Keratinocyte (primary cell): Measurements from ENCODE around the gene IL18RAP. TPM values are rescaled to one million over a fixed set of nuclear protein-coding genes. Genes with fewer than 3 reads are reported as not detected.

ENCODE experiments used
- DNase-seq: peaks from one replicate; pipeline ENCODE4 v3.0.0-alpha.2; 2011; ENCODE audit warnings: low read depth, missing footprints, low spot score
- FAIRE-seq: peaks from 2 replicates; lab custom pipeline; 2011; peaks lifted over from hg19 to GRCh38; lab: Jason Lieb, UNC
- H2AFZ ChIP-seq: 2 replicates; pipeline ENCODE4 v1.6.0; 2012; ENCODE audit warnings: low read length, control low read depth, inconsistent platforms; ENCODE audit not compliant: control insufficient read depth
- H3K27ac ChIP-seq: 2 replicates; pipeline ENCODE4 v1.5.1; 2011; ENCODE audit warnings: low read length; ENCODE audit not compliant: control insufficient read depth, insufficient read depth
- H3K27me3 ChIP-seq: 3 replicates; pipeline ENCODE4 v1.6.0; 2011; ENCODE audit warnings: low read length; ENCODE audit not compliant: control insufficient read depth, insufficient read depth; ENCODE audit errors: extremely low read depth
- H3K36me3 ChIP-seq, 2 experiments: 2 replicates in 1 of 2; 3 replicates in 1 of 2; pipeline ENCODE4 v1.5.1; 2011; ENCODE audit warnings: low read length in 2 of 2, mild to moderate bottlenecking in 1 of 2; ENCODE audit not compliant: control insufficient read depth in 2 of 2, insufficient read depth in 2 of 2; ENCODE audit errors: extremely low read depth in 1 of 2
- H3K4me1 ChIP-seq: 3 replicates; pipeline ENCODE4 v1.5.1; 2011; ENCODE audit warnings: low read length; ENCODE audit not compliant: control insufficient read depth, insufficient read depth; ENCODE audit errors: extremely low read depth
- H3K4me2 ChIP-seq: 3 replicates; pipeline ENCODE4 v1.6.0; 2011; ENCODE audit warnings: low read depth, low read length; ENCODE audit not compliant: control insufficient read depth, insufficient read depth; ENCODE audit errors: extremely low read depth
- H3K4me3 ChIP-seq, 3 experiments: fragments of 200-600 bp in 1 of 3; sonication (generic) in 1 of 3; 2 replicates in 2 of 3; 3 replicates in 1 of 3; pipeline ENCODE4 v1.5.1; 2011 to 2016; ENCODE audit warnings: low read length in 3 of 3, mild to moderate bottlenecking in 3 of 3, control low read depth in 2 of 3, inconsistent platforms in 1 of 3, low read depth in 1 of 3, mixed read lengths in 1 of 3, mixed run types in 1 of 3, moderate library complexity in 1 of 3; ENCODE audit not compliant: control insufficient read depth in 2 of 3, insufficient read depth in 2 of 3; ENCODE audit errors: extremely low read depth in 1 of 3
- H3K79me2 ChIP-seq: 2 replicates; pipeline ENCODE4 v1.6.0; 2012; ENCODE audit warnings: low read length; ENCODE audit not compliant: control insufficient read depth, insufficient read depth
- H3K9ac ChIP-seq: 3 replicates; pipeline ENCODE4 v1.6.0; 2011; ENCODE audit warnings: low read length; ENCODE audit not compliant: control insufficient read depth, insufficient read depth; ENCODE audit errors: extremely low read depth
- H3K9me1 ChIP-seq: 3 replicates; pipeline ENCODE4 v1.6.0; 2011; ENCODE audit warnings: low read length; ENCODE audit not compliant: control insufficient read depth, insufficient read depth; ENCODE audit errors: extremely low read depth
- H3K9me3 ChIP-seq: 2 replicates; pipeline ENCODE4 v1.5.1; 2012; ENCODE audit warnings: low read depth, low read length; ENCODE audit not compliant: control insufficient read depth
- H4K20me1 ChIP-seq: 3 replicates; pipeline ENCODE4 v1.6.0; 2011; ENCODE audit warnings: low read length; ENCODE audit not compliant: control insufficient read depth, insufficient read depth; ENCODE audit errors: extremely low read depth
- EZH2 ChIP-seq: IDR thresholded peaks from one replicate; pipeline ENCODE4 v1.6.1; 2012; ENCODE audit warnings: inconsistent platforms, mild to moderate bottlenecking, low read length, moderate library complexity
- dilution Hi-C: fragments of 300-500 bp; cut with MboI; formaldehyde crosslinking; loops from one replicate; pipeline ENCODE4 v1.7.0; 2020; ENCODE audit warnings: low sequenced_read_pairs; ENCODE audit not compliant: extremely low pct_ligation_motif_present
- polyA plus RNA-seq, 5 experiments: library from polyadenylated mRNA; depleted of rRNA in 3 of 5; stranded (reverse) in 3 of 5; stranded (forward) in 1 of 5; unstranded in 1 of 5; fragments of >200 nt; gene quantifications; 1 replicate in 1 of 5; 2 replicates in 3 of 5; 3 replicates in 1 of 5; pipeline versions ENCODE4 v1.2.1 to v1.2.3, GENCODE V29; 2011 to 2012; ENCODE audit warnings: missing spikeins in 2 of 5, low read depth in 1 of 5, low replicate concordance in 1 of 5
- TF ChIP-seq, protein P1 (sequence below), 3 experiments: IDR thresholded peaks in 1 of 3; conservative IDR thresholded peaks in 1 of 3; optimal IDR thresholded peaks in 1 of 3; 2 replicates in 2 of 3; 3 replicates in 1 of 3; pipeline versions ENCODE3 to v1.5.1; 2011; ENCODE audit warnings: low read length in 3 of 3, mild to moderate bottlenecking in 3 of 3, moderate library complexity in 2 of 3, control low read depth in 1 of 3, inconsistent platforms in 1 of 3; ENCODE audit not compliant: insufficient read depth in 2 of 3; ENCODE audit errors: extremely low read depth in 1 of 3

The IL18RAP gene
- polyA plus RNA-seq, 1 donor (not counting 4 experiments of a cell fraction or from before 2014, with no cell fraction given): not detected

- no peaks in the 10 kb centered on the region for H3K27me3 ChIP-seq
- no peak overlapping the region for H3K4me3 ChIP-seq
- no peak overlapping the region for H3K27ac ChIP-seq
- no peaks in the 10 kb centered on the region for H3K4me1 ChIP-seq
- no peaks in the 10 kb centered on the region for H3K9me1 ChIP-seq
- H3K9me3 ChIP-seq: no peaks in the 10 kb centered on the region
- DNase-seq: no peak
- no peak overlapping the region for H2AFZ ChIP-seq
- no peak overlapping the region for H3K4me2 ChIP-seq
- FAIRE-seq: no peak
- no peak for TF ChIP-seq EZH2
- TF ChIP-seq, protein P1, sequence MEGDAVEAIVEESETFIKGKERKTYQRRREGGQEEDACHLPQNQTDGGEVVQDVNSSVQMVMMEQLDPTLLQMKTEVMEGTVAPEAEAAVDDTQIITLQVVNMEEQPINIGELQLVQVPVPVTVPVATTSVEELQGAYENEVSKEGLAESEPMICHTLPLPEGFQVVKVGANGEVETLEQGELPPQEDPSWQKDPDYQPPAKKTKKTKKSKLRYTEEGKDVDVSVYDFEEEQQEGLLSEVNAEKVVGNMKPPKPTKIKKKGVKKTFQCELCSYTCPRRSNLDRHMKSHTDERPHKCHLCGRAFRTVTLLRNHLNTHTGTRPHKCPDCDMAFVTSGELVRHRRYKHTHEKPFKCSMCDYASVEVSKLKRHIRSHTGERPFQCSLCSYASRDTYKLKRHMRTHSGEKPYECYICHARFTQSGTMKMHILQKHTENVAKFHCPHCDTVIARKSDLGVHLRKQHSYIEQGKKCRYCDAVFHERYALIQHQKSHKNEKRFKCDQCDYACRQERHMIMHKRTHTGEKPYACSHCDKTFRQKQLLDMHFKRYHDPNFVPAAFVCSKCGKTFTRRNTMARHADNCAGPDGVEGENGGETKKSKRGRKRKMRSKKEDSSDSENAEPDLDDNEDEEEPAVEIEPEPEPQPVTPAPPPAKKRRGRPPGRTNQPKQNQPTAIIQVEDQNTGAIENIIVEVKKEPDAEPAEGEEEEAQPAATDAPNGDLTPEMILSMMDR (optimal IDR thresholded peaks at IDR 0.05 in 1 of 3, IDR thresholded peaks at IDR 0.05 in 1 of 3, conservative IDR thresholded peaks at IDR 0.05 in 1 of 3; ENCODE audit: extremely low read depth in 1 of 3, insufficient read depth in 2 of 3, low read length in 3 of 3): no peak
- dilution Hi-C loops: no loop called here
- H3K79me2 ChIP-seq: no peaks in the 10 kb centered on the region
- no peak overlapping the region for H3K9ac ChIP-seq
- no peaks in the 10 kb centered on the region for H4K20me1 ChIP-seq
- H3K36me3 ChIP-seq: no peaks in the 10 kb centered on the region
Measured at GRCh38 chr2:102392096-102392495, 30.9 kb upstream of the IL18RAP start.

- DNase-seq (no peak), FAIRE-seq (no peak)
- Histone ChIP-seq H3K9me1 (no peaks in the 10 kb centered on the region), H3K4me2 (no peak overlapping the region), H2AFZ (no peak overlapping the region), H3K4me1 (no peaks in the 10 kb centered on the region), H3K9me3 (no peaks in the 10 kb centered on the region), H3K27ac (no peak overlapping the region), H3K4me3 (no peak overlapping the region), H3K27me3 (no peaks in the 10 kb centered on the region), H3K36me3 (no peaks in the 10 kb centered on the region), H3K79me2 (no peaks in the 10 kb centered on the region), H4K20me1 (no peaks in the 10 kb centered on the region), H3K9ac (no peak overlapping the region)
- dilution Hi-C loops: no loop called here
- TF ChIP-seq, protein P1 (optimal IDR thresholded peaks at IDR 0.05 in 1 of 3, IDR thresholded peaks at IDR 0.05 in 1 of 3, conservative IDR thresholded peaks at IDR 0.05 in 1 of 3; ENCODE audit: extremely low read depth in 1 of 3, insufficient read depth in 2 of 3, low read length in 3 of 3): no peak
- TF ChIP-seq EZH2: no peak
Measured at GRCh38 chr2:102392942-102393341, 30.0 kb upstream of the IL18RAP start.
